Glomerular visceral epithelial cell (primary cell): ENCODE results near the gene H2BK1.

Experiments used
- DNase-seq: peaks from one replicate; pipeline ENCODE4 v3.0.0-alpha.2; 2016; ENCODE audit errors: extremely low spot score

Gene H2BK1

DNA sequence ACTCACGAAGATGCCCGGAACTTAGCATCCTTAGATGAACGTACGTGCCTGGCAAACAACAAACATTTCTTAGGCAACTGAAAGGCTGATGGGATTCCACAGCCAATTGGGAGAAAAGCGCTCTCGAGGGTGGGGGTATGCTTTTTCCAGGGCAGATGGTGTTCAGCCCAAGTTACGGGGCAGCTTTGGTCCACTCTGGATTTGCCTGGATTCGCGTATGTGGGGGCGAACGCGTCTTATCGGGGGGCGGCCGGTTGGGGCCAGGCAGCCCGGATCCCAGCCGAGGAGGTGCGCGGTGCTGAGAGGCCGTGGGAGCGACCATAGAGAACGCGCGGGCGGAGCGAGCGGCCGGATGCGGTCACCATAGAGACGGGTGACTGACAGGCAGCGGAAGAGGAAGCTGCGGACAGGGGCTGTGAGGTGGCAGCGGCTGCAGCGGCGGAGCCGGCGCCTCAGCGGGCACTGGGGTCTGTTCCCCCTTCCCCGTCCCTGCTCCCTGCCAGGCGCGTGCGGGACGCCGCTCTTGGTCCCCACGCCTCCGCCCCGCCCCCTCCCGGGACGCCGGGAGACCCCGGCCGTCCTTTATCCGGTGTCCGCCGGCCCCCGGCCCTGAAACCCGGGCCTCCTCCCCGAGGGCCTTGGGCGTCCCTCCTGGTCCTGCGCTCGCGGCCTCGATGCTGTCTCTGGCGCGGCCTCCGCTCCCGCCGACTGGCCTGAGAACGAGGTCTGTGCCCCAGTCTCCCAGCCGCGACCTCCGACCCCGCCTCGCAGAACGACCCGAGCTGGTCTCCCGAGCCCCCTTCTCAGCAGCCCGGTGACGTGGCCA, 22.0 kb upstream of the H2BK1 start, which contains the start of gene CHPF2:
TSS of gene CHPF2 (plus strand) at position 393 of the 826 bp plus-strand sequence. CDS start 1,529 bp downstream, outside the sequence.
- DNase-seq = peak; percentile 80

GRCh38 chr7:151231080-151231479, 20.8 kb upstream of the H2BK1 start:
- DNase-seq = no peak

- no peak for DNase-seq
Observed at GRCh38 chr7:151229249-151229648, 19.0 kb upstream of the H2BK1 start.

DNA sequence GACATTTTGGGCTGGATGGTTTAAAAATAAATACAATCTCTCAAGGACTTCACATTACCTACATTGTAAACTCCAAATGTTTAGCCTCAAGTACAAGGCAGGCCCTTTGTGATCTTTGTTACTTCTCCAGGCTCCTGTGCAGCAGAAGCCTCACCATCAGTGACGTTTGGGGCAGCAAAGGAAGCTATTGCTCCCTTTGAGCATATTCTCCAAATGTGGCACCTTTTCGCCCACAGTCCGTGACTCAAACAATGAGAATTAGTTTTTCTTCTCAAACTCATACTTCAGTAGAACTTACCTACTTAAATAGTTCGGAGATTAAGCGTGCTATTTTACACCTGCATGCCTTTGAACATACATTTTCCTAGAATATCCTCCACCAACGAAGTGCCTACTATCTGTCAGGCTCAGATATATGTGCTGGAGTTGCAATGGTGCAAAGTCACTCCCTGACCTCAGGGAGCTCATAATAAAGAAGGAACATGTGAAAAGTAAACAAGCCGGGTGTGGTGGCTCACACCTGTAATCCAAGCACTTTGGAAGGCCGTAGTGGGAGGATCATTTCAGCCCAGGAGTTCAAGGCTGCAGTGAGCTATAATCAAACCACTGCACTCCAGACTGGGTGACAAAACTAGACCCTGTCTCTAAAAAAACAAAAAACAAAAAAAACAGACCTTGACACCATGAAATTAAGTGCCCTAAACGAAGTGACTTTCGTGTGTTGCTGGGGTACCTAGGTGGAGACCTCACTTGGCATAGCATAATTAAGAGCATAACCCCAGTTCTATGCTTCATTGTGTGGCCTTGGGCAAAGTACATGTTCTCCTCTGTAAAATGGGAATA, 18.0 kb upstream of the H2BK1 start:
- DNase-seq = no peak

- peak; percentile 97 for DNase-seq
Observed at GRCh38 chr7:151226875-151227782, 16.8 kb upstream of the H2BK1 start, which contains the start of gene ABCF2. ABCF2 (minus strand) TSS chr7:151227205; CDS start chr7:151226458, 747 bp downstream.

- DNase-seq = no peak
Observed at GRCh38 chr7:151226560-151226874, 16.2 kb upstream of the H2BK1 start.

DNA sequence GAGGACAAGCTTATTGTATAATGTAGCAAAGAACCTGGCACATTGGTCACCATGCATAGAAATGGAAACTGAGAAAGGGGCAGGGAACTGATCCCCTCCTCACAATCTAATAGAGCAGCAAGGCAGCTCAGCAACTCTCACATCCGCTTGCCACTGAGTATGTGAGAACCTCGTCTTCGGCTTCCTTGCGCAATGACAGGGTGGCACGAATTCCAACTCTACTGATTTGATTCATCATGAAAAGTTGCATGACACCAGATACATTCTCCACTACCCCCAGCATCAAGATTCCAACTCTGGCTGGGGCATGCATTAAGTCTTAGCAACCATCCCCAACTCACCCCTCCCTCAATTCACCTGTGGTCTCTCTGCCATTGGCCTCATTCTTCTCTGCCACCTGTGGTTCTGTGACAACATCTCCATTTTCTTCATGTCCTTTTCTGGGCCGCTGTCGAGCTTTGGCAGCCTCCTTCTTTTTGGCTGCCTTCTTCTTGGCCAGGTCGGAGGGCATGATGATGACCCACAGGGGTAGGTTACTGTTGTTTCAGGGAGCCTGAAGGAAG, 15.7 kb upstream of the H2BK1 start:
- DNase-seq = no peak

DNA sequence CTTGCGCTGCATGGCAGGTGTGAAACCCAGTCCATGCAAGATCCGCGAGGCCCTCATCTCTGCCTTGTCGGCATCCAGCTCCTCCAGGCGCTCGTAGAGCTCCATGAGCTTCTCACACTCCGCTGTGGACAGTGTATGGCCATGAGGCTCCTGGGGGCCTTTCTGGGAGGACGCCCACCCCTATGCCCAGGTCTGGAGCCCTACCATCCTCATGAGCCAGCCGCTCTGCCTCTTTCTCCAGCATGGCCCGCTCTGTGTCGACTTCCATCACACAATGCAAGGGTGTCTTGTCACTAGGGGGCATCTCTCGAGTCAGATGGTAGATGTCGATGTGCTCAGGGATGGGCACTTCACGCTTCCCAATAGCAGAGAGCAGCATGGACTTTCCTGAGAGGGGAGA, 13.4 kb upstream of the H2BK1 start:
- DNase-seq = no peak

DNA sequence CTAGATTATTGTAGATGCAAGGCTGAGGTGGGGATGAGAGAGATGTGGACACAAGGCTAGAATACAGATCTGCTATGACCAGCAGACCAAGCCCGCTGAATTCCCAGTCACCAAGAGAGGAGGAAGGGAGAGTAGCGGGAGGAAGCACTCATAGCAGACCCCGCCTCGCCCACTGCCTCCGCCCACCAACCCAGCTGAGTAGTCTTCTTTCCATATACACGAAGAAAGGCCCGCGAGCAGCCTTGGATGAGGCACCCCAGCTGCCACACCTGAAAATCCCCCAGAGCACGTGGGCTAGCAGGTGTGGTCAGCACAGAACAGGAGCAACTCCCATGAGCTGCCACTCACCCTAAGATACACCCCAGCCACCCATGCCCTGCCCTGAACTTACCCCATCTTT, 7.9 kb upstream of the H2BK1 start:
- no peak for DNase-seq

- no peak for DNase-seq
Observed at GRCh38 chr7:151215396-151215795, 5.1 kb upstream of the H2BK1 start.

GRCh38 chr7:151213826-151214225, 3.5 kb upstream of the H2BK1 start:
- no peak for DNase-seq

GRCh38 chr7:151212626-151213025, 2.3 kb upstream of the H2BK1 start:
- no peak for DNase-seq

GRCh38 chr7:151211155-151211772, 976 bp upstream of the H2BK1 start:
- no peak for DNase-seq

- DNase-seq = no peak
Observed at GRCh38 chr7:151209588-151209987, 700 bp downstream of the H2BK1 start.

DNA sequence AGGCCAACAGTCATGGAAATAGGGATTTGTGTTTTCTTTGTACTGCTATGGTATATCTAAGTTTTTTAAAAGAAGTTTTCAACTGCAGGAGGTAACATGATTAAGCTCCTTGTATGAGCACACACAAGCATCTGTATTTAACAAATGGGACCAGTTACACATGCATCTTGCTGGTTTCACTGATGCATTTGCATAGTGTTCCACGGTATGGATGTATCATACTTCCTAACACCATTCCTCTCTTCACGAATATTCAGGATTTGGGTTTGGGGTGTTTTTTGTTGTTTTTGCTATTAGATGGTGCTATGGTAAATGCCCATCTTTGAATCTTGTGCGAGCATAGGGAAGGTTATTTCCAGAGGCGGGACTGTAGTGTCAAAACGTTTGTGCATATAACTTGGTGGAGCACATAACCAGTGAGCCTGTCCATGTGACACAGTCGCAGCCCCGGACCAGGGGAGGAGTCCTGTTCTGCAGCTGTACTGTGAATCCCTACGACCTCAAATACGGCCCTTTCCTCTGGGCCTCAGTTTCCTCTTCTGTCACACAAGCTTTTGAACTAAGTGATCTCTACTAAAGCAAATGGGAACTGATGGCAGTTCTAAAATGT, 1.9 kb downstream of the H2BK1 start:
- no peak for DNase-seq

DNA sequence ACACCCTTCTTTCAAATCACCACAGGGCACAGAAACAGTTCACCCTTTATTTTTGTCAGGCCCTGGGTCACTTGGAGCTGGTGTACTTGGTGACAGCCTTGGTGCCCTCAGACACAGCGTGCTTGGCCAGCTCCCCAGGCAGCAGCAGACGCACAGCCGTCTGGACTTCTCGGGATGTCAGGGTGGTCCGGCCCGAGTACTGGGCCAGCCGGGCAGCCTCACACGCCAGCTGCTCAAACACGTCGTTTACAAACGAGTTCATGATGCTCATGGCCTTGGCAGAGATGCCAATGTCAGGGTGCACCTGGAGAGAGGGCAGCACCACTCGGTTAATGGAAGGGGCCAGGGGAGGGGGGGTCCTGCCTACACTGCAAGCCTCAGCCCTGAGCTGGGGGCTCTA, 2.5 kb downstream of the H2BK1 start:
- no peak for DNase-seq

DNA sequence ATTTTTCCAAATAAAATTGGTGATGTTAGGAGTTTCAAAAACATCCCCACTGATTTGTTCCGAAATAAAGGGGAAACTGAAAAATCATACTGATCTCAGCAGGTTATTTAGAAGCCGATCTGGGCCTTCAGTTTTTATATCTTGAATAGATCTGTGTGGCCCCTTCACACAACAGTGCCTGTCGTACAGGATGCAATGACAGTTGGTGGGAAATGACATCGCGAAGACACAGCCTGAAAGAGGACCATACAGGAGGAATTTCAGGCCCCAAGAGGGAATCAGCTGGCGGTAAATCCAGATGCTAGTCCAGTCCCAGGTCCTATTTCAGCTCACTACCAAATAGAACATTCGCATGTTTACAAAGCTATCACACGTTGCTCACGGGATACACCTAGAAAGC, 3.0 kb downstream of the H2BK1 start:
- DNase-seq = no peak

DNA sequence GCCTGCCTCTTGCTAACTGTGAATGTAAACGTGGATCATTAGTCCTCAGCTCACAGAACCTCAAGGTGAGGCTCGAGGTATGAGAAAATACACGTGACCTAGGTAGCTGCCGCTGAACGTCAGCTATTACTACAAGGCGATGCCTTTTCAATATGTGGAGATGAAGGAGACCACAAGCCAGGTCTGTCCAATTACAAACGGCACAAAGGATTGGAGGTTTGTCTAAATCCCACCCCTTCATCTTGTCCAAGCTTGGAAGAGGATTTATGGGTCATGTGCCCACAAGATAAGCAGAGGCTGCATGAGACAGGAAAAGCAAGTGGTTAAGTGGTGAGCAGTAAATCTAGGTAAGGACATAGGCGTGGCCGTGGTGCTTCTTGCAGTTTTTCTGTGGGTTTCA, 3.4 kb downstream of the H2BK1 start:
- DNase-seq = no peak

DNA sequence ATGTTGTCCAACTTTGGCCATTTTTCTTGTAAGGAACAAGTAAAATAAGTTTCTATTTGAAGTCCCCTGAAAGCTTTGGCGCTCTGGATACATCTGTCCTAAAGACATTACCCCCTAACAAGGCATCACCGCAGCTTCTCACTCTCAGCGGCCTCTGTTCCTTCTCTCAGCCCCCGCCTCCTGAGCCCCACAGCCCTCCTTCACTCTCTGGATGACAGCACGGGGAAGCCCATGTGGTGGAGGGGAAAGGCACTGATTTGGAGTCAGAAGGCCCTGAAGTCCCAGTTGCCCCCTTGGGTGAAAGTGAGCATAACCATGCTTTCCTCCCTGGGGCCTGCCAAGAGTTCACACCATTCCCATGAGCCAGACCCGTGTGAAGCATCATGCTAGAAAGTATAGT, 4.6 kb downstream of the H2BK1 start:
- DNase-seq = no peak

GRCh38 chr7:151204383-151205032, 5.8 kb downstream of the H2BK1 start:
- no peak for DNase-seq
